HG03097 (cell line): ENCODE data around the gene SSR3.
"Not testable (repeated sequence)": the region's sequence is repeated elsewhere in the genome, so short reads cannot be mapped to it uniquely, and the experiment has no call there.

Source experiments
- ATAC-seq: cut with Tn5 transposase; IDR thresholded peaks from one replicate; pipeline ENCODE4 v1.9.1; 2021; ENCODE audit not compliant: unreplicated experiment, low FRiP score

Gene SSR3

DNA sequence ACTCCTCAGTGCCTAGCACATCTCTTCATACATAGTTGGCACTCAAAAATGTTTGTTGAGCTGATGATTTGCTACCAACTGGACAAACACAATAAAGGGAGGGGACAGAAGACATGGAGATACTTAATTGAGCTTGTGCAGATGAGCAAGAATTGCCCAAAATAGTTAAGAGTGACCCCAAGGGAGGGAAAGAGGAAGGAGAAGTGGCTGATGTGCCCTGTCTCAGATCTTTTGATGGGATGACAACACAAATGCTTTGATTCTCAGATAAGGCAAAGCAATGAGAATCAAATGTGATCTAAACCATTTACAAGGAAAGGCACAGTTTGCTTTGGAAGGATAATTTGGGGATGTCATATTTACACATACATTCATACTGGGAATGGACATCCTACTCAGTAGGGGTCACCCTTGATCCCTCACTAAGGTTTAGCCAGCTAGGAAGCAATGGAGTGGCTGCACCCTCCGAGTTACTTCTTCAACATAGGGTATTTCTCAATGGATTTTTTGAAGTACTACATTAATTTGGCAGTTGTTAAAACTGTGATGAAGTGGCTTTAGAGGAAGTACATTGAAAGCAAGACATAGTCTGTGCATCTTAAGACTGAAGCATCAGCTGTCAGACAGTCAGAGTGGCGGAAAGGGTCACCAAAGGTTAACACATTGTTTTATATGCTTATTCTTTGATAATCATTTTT, 21.9 kb upstream of the SSR3 start:
- no peak for ATAC-seq

DNA sequence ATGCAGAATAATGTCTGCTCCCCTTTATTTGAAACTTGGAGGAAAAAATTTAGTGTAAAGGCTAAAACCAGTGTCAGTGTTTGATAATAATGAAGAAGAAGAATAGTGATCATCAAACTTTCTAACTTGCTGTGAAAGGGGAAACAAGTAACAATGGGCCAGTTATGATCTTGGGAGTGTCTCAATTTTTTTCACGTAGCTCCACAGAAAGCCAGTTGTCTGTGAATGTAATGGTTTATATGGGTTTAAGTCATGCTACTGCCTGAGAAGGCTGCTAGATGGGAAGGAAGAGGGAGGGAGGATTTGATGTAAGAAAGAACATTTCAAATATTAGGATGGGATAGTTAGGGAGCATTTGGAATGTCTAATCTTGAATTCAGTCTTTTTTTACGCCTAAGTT, 21.1 kb upstream of the SSR3 start:
- no peak for ATAC-seq

DNA sequence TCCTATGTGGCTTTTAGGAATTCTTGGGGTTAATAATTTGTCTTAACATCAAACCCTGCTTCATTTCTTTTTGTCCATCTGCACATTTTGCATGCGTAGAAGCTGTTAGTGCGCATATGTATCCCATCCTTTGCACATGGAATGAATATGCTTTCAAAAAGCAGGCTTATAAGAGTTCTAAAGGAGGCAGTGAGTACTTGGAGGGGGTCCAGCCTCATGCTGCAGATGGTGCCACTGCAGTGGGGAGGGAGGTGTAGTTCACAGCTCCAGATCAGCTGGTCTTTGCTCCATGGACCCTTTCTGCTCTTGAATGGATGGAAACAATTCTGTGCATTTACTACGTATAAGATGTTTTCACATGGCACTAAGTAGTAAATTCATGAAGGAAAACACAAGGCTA, 20.7 kb upstream of the SSR3 start:
- ATAC-seq = no peak

DNA sequence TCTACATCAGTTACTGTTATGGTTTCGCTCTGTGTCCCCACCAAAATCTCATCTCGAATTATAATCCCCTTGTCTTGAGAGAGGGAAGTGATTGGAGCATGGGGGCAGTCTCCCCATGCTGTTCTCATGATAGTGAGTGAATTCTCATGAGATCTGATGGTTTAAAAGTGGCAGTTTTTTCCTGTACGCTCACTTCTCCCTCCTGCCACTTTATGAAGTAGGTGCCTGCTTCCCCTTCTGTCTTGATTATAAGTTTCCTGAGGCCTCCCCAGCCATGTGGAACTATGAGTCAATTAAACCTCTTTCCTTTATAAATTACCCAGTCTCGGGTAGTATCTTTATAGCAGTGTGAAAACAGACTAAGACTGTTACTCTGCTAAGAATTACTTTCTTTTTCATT, 15.0 kb upstream of the SSR3 start:
- not testable (repeated sequence) for ATAC-seq

DNA sequence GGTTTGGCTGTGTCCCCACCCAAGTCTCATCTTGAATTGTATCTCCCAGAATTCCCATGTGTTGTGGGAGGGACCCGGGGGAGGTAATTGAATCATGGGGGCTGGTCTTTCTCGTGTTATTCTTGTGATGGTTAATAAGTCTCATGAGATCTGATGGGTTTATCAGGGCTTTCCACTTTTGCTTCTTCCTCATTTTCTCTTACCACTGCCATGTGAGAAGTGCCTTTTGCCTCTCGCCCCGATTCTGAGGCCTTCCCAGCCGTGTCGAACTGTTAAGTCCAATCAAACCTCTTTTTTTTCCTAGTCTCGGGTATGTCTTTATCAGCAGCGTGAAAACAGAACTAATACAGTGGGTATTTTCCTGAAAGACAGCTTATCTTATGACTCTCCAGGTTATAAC, 14.1 kb upstream of the SSR3 start:
- not testable (repeated sequence) for ATAC-seq

DNA sequence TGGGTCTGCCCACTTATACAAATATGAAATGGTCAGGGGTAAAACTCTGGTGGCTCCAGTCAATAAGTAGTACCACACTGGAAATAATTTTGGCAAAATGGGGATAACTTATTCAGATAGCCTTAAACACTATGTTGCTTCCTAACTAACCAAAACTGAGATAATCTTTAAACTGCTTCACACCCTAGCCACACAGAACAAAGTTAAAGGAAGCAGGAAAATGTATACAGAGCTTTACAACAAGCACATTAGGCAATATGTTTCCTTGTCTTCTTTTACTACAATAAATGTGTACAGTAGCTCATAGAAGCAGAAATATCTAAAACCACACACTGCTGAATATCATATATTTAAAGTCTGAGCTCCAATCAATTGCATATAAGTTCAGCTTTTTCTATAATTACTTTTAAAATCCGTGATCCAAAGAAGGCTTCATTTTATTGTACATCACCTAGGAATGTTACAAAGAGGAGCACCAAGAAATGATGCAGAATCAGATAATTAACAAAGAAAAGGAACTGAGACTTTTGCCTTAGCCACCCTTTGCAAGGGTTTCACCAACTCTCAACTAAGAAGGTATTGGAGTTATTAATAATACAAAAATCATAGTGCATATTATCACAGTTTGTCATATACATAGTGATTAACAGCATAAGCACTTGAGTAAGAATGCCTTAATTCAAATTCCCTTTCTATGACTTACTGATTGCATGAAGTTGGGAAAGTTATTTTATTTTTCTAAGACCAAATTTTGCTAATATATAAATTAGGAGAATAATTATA, 9.2 kb upstream of the SSR3 start:
- ATAC-seq = no peak

DNA sequence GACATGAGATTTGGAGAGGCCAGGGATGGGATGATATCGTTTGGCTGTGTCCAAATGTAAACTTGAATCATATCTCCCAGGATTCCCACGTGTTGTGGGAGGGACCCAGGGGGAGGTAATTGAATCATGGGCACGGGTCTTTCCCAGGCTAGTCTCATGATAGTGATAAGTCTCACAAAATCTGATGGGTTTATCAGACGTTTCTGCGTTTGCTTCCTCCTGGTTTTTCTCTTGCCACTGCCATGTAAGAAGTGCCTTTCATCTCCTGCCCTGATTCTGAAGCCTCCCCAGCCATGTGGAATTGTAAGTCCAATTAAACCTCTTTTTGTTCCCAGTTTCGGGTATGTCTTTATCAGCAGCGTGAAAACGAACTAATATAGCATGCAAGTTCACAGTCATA, 7.6 kb upstream of the SSR3 start:
- not testable (repeated sequence) for ATAC-seq

DNA sequence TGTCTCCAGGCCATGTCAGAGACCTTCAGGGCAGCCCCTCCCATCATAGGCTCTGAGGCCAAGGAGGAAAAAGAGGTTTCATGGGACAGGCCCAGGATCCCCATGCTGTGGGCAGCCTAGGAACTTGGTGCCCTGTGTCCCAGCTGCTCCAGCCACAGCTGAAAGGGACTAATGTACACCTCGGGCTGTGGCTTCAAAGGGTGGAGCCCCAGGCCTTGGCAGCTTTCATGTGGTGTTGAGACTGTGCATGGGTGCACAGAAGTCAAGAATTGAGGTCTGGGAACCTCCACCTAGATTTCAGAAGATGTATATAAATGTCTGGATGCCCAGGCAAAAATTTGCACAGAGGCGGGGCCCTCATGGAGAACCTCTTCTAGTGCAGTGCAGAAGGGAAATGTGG, 6.6 kb upstream of the SSR3 start:
- ATAC-seq = no peak

DNA sequence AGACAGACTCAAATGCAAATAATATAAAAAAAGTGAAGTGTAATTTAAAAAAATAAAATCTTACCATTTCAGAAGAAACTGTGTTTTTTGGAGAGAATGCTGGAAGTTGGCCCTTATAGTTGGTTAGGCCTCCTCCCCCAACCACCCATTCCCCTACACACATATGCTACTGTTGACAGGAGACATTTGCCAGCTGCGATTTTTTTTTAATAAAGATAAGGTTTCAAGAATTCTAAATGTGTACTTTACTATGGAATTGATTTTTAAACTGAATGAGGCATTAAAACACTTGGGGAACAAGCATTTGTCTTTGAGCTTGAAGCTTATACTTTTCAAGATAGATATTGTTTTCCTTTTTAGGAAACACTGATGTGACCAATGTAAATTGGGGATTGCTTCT, 4.4 kb upstream of the SSR3 start:
- no peak for ATAC-seq

DNA sequence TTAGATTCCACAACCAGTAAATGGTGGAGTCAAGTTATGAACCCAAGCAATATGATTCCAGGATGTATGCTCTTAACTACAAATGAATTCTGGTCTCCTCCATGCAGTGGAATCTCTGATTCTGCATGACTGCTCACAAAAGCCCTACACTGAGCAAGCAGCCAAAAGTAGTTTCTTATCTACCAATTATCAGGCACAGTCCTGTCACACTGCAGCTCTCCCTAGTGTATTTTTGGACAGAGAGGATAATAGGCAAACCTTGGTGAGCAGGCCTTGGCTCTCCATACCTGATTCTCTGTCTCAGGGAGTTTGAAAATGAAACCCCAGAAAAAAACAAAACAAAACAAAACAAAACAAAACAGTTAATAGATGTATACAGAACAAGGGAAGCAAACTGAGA, 3.5 kb upstream of the SSR3 start:
- no peak for ATAC-seq

DNA sequence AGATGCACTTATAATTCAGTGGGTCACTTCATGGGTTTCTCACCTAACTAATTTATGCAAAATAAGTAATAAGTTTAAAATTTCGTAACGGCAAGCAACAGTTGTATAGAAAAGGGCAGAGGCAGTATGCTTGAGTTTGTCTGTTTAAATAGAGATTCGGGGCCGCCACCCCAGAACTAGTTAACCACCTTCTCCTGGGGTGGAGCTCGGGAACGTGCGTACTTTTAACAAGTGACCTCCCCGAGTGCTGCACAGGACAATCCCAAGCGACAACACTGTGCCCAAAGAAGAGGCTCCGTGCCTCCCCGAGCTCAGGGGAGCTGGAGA, 439 bp downstream of the SSR3 start:
- no peak for ATAC-seq

DNA sequence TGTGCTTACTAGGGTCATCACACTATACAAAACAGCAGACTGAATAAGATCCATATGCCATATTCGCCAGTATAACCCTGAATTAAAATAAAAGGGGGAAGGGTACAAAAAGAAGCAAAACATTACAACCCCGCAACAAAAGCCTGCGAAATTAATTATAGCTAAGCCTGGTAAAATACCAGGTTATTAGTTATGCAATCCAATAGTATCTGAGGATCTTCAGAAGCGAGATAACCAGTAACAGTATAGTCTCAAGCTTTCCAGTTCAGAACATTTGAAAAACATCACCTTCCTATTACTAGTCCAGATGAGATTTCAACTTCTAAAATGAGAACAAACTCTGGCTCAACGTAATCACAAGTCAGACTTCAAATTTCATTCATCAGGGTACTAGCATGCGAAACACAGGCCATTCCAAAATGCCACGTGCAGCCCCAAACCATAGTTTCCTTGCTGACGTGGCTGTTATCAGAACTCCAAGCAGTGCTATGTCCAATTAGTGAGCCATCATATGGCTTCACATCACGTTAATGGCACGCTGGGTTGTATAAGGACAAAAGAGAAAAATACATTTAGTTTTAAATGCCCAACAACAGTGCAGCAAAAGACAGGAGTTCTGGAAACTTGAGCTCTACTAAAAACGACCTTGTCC, 1.1 kb downstream of the SSR3 start:
- ATAC-seq = no peak

DNA sequence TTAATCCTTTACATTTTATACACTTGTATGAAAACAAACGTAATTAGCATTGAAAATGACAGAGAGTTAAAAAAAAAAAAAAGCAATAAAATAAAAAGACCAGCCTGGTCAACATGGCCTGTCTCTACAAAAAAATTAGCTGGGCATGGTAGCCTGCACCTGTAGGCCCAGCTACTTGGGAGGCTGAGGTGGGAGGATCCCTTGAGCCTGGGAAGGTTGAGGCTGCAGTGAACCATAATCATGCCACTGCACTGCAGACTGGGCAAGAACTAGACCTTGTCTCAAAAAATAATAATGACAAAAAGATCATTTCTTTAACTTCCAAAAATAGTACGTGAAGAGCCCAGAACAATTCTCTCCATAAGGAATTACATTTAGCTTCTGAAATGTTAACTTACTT, 1.9 kb downstream of the SSR3 start:
- no peak for ATAC-seq

DNA sequence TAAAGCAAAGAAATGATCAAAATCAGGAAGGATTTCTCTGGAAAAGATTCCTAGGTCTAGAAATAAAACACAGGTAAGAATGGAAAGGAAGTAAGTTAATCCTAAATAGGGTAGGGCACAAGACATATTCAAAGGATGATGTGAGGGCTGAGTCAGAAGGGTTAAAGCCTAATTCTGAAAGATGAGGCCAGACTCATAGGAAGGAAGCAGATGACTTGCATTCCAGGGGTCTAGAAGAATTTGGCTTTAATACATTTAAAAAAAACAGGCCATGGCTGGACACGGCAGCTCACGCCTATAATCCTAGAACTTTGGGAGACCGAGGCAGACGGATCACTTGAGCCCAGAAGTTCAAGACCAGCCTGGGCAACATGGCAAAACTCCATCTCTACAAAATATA, 3.2 kb downstream of the SSR3 start:
- no peak for ATAC-seq

DNA sequence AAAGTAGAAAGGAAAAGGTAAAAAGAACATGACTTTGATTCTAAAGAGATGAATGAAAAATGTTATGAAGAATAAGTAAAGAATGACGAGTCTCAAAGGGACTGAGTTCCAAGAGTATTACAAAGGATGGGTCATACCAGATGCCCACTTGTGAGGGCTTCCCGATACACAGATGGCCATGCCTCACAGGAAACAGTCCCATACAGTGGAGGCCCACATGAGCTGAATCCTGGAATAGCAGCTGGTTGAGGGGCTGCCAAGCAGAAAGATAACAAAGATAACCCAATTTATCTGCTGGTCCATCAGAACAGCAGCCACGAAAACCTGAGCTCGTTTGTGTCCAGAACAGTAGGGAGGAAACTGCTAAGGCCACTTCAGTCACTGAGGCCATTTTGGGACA, 3.7 kb downstream of the SSR3 start:
- no peak for ATAC-seq

DNA sequence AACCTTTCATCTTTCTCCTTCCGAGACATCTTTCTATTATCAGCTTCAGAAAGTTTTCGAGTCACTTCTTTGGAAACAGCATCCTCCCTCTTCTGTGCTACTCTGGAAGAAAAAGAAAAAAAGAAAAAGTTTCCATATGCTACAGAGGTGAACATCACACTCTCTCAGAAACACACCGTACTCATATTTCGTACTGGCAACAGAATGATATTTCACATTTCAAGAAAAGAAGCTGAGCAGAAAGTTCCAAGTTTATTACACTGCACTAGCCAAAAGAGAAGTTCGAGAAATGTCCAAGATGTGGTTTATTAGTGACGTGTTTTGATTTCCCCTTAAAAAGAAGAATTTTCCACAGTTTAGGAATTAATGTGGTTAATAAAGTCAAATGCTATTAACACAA, 6.0 kb downstream of the SSR3 start:
- ATAC-seq = no peak

DNA sequence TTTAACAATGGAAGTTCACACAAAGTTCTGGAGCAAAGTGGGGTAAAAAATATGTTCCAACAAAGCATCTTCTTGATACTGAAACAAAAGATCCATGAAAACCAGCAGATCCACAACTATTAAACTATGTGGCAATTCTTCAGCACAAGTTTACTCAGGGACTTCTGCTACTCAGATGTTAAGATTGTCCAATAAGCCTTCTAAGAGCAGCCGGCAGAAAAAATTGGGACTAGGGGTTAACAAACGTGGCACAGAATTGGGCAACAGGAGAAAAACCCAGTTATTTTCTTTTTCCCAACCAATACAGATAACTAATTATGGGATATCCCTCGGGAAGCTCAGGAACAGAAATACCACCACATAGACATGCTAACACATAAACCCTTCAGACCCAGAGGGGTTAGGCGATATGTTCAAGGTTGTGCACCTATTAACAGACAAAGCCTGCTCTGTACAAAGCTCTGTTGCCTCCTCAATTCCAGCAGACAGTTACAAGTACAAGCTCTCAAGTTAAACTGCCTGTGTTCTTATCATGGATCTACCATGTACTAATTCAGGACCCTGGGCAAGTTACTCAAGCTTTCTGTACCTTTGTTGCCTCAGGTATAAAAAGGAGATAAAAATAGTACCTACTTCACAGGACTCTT, 6.8 kb downstream of the SSR3 start:
- ATAC-seq = no peak

DNA sequence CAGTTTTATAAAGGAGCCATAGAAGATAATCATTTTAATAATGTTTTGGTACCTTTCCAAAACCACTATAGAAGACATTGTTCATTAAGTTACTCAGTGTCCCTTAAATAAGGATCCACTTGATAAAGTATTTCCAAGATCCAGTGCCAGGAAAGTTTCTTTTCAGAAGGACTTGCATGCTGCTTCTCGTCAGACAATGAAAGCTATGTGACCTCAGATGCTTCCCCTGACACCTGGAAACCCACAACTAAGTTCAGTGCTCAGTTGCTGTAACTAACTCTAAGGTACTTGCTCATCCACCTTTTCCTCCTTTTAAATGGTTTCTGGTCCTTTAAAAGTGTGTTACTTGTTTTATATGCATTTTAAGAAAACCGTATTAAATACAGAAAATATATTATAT, 7.3 kb downstream of the SSR3 start:
- no peak for ATAC-seq

DNA sequence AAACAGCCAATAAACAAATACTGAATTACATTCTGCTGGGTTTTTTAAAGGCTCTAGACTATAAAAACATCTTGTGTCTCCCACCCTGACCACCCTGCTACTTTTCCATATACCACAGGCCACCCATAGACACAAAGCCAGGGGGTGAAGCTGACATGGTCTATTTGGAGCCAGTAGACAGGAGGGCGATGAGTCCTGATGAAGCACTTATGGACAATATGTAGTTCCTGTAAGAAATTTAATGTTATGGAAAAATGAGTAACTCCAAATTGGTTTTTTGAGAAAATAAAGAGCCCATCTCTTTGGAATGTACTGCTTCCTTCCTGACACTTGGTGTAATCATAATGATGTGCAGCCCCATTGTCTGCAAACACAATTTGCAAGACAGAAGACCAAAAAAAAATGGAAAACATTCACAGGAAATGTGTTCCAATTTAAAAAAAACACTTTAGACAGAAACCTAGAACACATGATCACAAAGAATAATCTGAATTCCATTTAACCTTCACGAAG, 11.8 kb downstream of the SSR3 start:
- ATAC-seq = no peak

DNA sequence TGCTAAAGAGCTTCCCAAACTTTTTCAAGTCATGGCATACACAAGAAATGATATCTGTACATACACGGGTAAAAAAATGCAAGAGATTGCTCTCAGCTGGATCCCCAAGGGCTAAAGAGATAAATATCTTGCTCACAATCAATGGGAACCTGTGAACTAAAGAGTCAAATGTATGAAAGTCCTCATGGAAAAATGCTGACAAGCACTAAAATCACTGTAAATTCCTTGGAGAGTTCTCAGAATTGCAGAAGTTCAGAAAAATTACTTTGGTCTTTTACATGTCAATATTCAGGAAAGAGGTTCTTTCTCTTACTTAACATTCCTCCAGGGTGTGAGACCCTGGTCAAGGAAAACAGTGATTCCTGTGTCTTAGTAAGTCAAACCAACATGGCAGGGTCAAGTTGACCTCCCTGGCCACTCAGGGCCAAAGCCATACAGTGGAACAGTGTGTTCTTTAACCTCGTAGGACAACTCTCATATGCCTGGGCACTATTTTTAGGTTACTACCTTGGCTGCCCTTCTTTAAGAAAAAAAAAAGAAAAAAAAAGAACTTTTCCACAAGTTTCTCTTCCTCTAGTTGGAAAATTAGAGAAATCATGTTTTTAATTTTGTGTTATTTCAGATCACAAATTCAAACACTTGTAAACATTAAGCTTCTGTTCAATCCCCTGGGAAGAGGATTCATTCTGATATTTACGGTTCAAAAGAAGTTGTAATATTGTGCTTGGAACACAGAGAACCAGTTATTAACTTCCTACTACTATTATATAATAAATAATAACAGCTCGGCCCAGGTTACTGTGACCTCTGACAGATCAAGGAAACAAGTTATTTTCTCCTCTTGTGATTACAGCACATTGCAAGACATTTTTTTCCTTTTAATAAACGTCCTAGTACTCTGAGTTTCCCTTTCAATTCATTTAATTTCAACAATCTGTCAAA, 12.5 kb downstream of the SSR3 start:
- ATAC-seq = no peak
